NB4 (cell line): ENCODE results near the gene FBXL17.

Experiments
- TF ChIP-seq, protein P1 (sequence below): IDR thresholded peaks from 2 replicates; pipeline ENCODE4 v1.6.1; 2011; ENCODE audit warnings: low read depth, low read length
- TF ChIP-seq, protein P2 (sequence below): IDR thresholded peaks from one replicate; pipeline ENCODE4 v1.5.1; 2012; ENCODE audit warnings: low read depth, low read length

DNA sequence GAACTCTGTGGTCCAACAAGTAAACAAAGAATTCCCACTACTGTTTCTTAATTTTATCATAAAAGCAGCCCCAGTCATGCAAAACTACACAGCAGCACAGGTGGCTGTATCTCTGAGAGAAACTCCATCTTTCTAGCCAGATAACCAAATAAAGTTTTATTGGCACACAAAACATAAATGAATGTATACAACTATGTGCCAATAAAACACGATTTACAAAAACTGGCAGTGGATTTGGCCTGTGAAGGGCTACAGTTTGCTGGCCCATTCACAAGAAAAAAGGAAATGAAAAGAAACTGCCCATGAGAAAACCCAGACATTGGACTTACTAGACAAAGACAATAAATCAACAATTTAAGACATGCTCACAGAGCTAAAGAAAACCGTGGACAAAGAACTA lies 10.6 kb downstream of the FBXL17 start:
- TF ChIP-seq, protein P1, sequence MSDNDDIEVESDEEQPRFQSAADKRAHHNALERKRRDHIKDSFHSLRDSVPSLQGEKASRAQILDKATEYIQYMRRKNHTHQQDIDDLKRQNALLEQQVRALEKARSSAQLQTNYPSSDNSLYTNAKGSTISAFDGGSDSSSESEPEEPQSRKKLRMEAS = no peak
- TF ChIP-seq, protein P2, sequence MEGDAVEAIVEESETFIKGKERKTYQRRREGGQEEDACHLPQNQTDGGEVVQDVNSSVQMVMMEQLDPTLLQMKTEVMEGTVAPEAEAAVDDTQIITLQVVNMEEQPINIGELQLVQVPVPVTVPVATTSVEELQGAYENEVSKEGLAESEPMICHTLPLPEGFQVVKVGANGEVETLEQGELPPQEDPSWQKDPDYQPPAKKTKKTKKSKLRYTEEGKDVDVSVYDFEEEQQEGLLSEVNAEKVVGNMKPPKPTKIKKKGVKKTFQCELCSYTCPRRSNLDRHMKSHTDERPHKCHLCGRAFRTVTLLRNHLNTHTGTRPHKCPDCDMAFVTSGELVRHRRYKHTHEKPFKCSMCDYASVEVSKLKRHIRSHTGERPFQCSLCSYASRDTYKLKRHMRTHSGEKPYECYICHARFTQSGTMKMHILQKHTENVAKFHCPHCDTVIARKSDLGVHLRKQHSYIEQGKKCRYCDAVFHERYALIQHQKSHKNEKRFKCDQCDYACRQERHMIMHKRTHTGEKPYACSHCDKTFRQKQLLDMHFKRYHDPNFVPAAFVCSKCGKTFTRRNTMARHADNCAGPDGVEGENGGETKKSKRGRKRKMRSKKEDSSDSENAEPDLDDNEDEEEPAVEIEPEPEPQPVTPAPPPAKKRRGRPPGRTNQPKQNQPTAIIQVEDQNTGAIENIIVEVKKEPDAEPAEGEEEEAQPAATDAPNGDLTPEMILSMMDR = no peak
